ENCODE measurements around the gene PRCP.

PRCP gene

GRCh38 chr11:82907371-82907770 lies 7.1 kb upstream of the PRCP start:
- DNase-seq (ENCODE audit: low read depth in 2 of 3, low spot score in 2 of 3), result no peak

- DNase-seq (ENCODE audit: low read depth in 2 of 3, low spot score in 2 of 3), result no peak
These were observed 6.7 kb upstream of the PRCP start for GRCh38 chr11:82906931-82907330.

- no peak for DNase-seq (ENCODE audit: low read depth in 2 of 3, low spot score in 2 of 3)
These were observed 6.0 kb upstream of the PRCP start for GRCh38 chr11:82906236-82906635.

DNA sequence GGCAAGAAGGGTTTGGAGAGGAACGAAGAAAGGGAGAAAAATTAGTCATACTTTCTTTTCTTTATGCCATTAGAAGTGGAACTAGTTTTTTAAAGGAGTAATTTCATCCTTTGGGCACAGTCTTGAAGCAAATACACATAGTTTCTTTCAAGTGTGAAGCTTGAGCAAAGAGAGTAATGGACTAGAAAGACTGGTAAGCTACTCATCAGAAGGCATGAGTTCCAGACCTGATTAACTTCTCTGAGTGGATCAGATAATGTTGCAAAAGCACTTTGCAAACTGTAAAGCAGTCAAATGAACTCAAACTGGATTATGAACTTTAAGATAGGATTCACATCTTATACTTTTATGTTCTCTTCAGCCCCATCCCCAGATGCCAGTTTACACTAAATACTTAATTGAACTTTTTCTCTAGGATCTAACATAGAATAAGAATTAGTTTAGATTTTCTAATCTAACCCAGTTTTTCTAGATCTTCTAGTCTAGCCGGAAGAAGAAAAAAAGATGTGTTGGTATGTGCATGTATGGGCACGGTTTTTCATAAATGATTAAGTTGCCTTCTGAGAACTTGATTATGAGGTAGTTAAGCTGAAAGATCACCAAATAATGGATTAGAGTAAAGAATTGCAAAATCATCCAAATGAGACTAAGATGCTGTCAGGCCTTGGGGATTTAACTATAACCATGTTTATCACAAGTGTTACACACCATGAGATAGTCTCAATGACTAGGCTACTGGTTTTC lies 3.8 kb upstream of the PRCP start:
- no peak for DNase-seq (ENCODE audit: low read depth in 2 of 3, low spot score in 2 of 3)

DNA sequence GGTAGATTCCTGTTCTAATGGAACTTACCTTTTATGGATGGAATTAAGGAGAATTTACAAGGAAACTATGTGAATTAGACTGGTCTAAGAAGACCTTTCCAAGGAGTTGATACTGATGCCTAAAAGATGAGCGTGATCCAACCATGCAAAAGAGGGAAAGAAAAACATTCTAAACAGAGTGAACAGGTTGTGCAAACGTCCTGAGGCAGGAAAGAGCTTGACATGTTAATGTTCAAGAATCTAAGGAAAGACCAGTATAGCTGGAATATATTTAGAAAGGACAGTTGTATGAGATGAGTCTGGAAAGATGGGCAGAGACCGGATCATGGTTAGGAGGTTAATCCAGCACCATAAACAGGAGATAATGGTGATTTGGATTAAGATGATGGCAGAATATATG lies 2.6 kb upstream of the PRCP start:
- no peak for DNase-seq (ENCODE audit: low read depth in 2 of 3, low spot score in 2 of 3)

GRCh38 chr11:82901922-82902485 lies 1.8 kb upstream of the PRCP start:
- no peak for DNase-seq (ENCODE audit: low read depth in 2 of 3, low spot score in 2 of 3)

DNA sequence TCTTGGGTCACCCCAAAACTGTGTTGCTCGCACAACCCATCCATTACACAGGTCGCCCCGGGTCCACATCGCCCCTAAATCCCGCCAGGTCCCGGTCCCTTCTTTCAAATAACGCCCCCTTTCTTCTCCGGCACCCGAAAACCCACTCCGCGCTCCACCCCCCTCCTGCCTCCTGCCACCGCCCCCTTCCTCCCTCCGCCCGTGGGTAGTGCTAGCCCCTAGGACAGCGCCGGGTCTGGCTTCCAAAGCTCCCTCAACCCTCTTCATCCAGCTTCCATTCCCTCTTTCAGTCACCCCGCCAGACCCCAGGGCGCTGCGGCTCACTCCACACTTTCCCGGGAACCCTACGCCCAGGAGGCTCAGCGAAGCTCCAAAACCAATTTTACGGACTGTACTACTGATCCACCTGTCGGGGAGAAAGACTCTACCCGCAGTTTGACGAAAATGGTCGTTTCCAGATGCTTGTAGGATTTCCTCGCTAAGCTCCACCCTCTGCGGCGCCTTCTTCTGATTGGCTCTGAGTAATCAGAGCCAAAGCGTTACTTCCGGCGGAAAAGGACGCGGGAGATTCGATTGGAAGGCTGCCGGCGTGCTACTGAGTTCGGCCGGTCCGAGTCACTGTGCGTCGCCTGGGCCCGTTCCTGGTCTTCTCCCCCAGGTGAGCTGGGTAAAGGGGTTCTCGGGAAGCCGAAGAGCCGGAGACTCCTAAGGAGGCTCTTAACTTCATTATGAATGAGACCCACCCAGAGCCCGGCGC lies 1.1 kb upstream of the PRCP start, which contains the start of gene DDIAS:
DDIAS (plus strand) TSS at position 572 of the 757 bp plus-strand sequence. CDS start 13,003 bp downstream, outside the sequence.
- peak; percentile 75 to 82 (median 76) for DNase-seq (ENCODE audit: low read depth in 2 of 3, low spot score in 2 of 3)

DNA sequence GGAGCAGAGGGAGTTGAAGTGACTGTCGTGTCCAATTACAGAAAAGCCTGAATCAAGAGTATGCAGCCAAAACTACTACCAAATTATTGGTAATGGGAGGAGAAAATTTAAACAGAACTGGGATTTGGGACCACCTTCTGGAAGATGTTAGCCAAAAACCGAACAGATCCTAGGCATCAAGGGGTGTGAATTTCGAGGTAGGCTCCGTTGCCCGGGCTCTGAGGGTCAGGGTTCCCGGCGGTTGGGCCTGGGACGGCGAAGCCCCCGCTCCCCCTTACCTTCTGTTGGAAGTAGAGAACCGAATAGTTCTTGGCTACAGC lies 313 bp downstream of the PRCP start:
- DNase-seq (ENCODE audit: low read depth in 2 of 3, low spot score in 2 of 3), result no peak

DNA sequence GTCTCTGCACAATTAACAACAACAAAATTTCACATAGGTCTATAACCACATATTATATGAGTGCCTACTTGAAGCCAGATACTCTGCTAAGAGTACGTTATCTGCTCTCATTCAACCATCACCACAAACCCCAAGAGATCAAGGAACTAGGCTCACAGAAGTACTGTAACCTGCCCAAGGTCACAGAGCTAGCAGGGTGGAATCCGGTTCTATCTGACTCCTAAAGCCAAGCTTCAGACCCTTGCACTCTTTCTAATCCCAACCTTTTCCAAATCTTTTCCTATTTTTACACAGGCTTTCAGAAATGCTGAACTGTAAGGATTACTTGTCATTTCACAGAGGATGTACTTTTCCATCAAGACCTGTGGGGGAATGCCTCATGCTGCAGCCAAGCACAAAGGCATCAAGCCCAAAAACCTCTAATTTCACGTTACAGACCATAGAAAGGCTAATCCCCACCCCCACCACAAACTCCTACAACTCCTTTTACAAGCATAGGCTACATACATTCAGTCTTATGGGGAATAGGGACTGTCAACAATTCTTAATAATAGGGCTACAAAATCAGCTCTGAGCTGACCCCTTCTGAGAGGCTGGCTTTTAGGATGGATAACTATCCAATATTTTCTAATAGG lies 927 bp downstream of the PRCP start:
- DNase-seq (ENCODE audit: low read depth in 2 of 3, low spot score in 2 of 3), result no peak

DNA sequence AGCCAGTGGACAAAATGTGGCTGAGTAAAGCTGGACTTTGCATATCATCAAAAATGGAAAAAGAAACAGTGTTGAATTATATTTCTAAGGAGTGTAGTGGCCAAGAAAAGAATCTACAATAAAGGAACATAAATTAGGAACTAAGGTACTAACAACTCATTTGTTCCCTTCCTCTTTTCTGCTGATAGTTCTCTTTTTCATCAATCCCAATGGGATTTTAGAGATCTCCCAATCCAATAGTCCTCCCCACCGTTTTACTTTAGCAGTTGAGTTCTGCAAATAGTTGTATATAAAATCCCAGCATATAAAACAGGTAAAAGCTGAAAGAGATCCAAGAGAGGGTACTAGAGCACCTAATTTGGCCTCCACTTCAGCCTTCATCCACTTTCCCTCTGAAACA lies 2.0 kb downstream of the PRCP start:
- DNase-seq (ENCODE audit: low read depth in 2 of 3, low spot score in 2 of 3), result no peak

DNA sequence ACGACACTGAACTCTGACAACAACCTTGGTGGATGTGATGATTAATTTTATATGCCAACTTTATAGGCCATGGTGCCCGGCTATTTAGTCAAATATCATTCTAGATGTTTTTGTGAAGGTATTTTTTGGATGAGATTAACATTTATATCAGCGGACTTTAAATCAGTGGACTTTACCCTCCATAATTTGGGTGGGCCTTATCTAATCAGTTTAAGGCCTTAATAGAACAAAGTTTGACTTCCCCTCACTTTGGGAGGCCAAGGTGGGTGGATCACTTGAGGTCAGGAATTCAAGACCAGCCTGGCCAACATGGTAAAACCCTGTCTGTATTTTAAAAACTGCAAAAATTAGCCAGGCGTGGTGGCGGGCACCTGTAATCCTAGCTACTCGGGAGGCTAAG lies 4.0 kb downstream of the PRCP start:
- no peak for DNase-seq (ENCODE audit: low read depth in 2 of 3, low spot score in 2 of 3)

DNA sequence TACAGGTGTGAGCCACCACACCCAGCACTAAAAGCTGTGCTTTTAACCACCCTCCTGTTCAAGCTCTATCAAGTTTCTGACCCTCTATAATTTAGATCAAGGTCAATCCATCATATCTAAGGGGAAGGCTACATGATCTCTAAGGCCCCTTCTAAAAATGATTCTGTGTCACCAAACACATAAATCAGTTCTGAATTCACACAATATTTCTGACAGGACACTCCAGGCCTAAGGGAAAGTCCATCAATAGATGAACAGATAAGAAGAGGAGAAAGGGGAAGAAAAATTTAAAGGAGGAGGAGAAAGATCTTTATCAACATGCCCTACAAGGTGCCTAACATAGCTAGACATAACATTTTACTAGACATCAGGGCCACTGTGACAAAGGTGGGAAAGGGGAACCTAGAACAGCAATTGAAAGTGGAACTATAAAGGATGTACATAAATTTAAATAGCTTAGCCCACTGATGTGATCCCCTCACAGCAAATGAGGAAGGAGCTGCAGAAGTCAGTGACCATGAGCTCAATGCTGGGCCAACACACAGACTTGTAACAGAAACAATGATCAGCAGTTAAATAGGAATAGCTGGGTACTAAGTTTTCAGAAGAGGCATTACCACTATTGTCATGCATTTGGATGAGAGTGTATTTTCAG lies 4.7 kb downstream of the PRCP start:
- no peak for DNase-seq (ENCODE audit: low read depth in 2 of 3, low spot score in 2 of 3)

DNA sequence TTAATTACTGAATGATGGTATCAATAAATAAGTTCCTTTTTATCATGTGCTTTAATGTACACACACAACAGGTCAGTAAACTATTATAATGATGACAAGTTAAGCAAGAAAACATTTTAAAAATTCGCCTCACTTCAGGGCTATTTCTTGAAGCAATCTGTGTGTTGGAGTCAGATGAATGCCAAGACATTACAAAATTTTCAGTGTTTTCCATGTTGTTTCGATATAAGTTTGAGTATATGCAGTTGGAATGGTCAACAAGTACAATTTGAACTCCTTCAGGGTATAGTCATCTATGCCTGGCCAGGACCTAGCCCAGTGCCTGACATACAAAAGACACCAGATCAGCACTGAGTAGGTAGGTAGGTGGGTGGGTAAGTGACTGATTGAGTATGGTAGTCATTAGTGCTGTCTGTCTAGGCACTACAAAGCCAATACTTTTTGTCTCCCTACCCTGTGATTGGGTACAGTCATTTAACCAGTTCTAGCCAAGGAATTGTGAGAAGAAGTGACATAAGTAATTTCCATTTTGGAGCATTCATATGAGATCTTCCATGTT lies 7.5 kb downstream of the PRCP start:
- DNase-seq (ENCODE audit: low read depth in 2 of 3, low spot score in 2 of 3), result no peak

DNA sequence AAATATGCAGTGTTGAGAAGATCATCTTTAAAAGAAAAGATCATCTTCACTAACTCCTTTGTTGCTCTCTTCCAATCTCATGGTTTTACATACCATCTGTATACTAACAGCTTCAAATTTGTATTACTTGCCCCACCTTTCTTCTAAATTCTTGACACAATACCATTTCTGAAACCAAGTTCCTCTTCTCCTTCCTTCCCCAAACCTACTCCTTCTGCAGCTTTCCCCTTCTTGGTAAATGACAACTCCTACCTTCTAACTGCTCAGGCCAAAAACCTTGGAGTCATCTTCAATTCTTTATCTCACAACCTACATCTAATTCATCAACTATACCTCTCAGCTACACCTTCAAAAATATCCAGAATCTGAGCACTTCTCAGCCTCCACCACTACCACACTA lies 9.3 kb downstream of the PRCP start:
- no peak for DNase-seq (ENCODE audit: low read depth in 2 of 3, low spot score in 2 of 3)

GRCh38 chr11:82890002-82890341 lies 10.3 kb downstream of the PRCP start:
- no peak for DNase-seq (ENCODE audit: low read depth in 2 of 3, low spot score in 2 of 3)

DNA sequence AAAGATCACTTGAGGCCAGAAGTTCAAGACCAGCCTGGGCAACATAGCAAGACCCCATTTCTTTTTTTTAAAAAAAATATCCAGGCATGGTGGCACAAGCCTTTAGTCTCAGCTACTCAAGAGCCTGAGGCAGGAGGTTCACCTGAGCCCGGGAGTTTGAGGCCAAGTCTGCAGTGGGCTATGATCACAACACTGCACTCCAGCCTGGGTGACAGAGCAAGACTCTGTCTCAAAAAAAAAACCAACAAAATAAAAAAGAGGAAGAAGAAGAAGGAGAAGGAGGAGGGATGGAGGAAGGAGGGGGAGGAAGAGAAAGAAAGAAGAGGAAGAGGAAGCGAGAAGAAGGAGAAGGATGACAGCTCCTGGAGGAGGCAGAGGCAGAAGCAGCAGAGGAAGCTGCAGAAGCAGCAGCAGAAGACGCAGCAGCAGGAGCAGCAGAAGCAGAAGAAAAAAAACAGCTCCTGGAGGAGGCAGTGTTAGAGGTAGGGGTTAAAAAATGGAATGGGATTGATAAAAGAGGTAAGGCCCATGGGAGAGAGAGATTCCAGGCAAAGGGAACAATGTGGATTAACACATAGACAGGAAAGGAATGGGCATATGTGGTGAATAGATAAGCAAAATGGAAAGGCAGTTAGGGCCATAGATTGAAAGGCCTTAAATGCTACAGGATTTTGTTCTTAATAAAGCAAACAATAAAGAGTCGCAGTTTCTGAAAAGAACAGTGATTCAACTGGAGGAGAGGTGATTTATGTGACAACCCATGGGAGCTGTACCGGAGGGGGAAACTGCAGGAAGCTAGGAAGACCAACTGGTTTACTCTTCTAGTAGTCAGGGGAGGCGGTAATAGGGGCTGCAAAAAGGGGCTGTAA lies 10.9 kb downstream of the PRCP start:
- no peak for DNase-seq (ENCODE audit: low read depth in 2 of 3, low spot score in 2 of 3)

- DNase-seq (ENCODE audit: low read depth in 2 of 3, low spot score in 2 of 3), result no peak
These were observed 16.4 kb downstream of the PRCP start for GRCh38 chr11:82883853-82884252.

GRCh38 chr11:82874646-82875523 lies 25.3 kb downstream of the PRCP start:
- DNase-seq (ENCODE audit: low read depth in 2 of 3, low spot score in 2 of 3), result no peak

DNA sequence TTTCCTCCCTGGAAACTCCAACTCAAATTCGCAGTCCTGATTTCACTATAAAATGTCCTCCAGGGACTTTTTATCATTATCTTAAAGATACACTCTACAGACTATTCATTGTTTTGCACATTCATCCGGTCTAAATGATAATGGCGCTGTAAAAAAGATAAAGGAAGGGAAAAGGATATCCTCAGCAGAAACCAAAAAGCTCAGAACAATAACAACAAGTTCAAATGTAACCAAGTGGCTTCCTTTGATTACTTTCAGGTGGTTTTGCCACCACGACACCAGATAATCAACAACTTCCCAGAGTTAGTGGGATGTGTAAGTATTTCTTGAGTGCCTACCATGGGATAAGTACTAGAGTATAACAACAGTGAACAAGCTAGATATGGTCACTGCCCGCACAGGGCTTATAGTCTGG lies 26.3 kb downstream of the PRCP start:
- DNase-seq (ENCODE audit: low read depth in 2 of 3, low spot score in 2 of 3), result no peak
